HepG2 (cell line): ENCODE measurements around the gene STOML1. TPM values are rescaled to one million over a fixed set of nuclear protein-coding genes. Genes with fewer than 3 reads are reported as not detected.

Experiments
- ATAC-seq: fragments of 200-7000 bp; cut with Tn5 transposase; 3 replicates; pipeline ENCODE4 v1.9.1; 2020; ENCODE audit warnings: mild to moderate bottlenecking, moderate library complexity
- BruUV-seq: library from RNA; stranded (reverse); fragments of 400-500 nt; replicated peaks from 2 replicates; lab custom pipeline; 2021; lab: Mats Ljungman, UMichigan
- CTCF ChIA-PET: fragments of 300-600 bp; formaldehyde crosslinking; extraction: SDS; loops from one replicate; lab custom pipeline; 2021; ENCODE audit warnings: low total read pairs, inconsistent platforms, low intra/inter-chr PET ratio; lab: Yijun Ruan, JAX
- POLR2A ChIA-PET: fragments of 350-600 bp; sonication (Branson Sonifier 250); formaldehyde crosslinking; loops from one replicate; lab custom pipeline; 2020; ENCODE audit warnings: antibody characterized with exemption, inconsistent platforms; lab: Yijun Ruan, JAX
- DNase-seq: peaks from one replicate; pipeline ENCODE4 v3.0.0-alpha.2; 2015; ENCODE audit warnings: low spot score
- FAIRE-seq: peaks from 3 replicates; lab custom pipeline; 2011; peaks lifted over from hg19 to GRCh38; lab: Jason Lieb, UNC
- H2AFZ ChIP-seq: one replicate; pipeline ENCODE4 v1.6.1; 2011; ENCODE audit warnings: low read length, inconsistent platforms
- H3K27ac ChIP-seq: fragments of 300-600 bp; 3 replicates; pipeline ENCODE4 v1.8.0; 2011; ENCODE audit warnings: mixed run types, mild to moderate bottlenecking, mixed read lengths, low read length, inconsistent platforms; ENCODE audit not compliant: insufficient read depth; ENCODE audit errors: extremely low read length
- H3K27me3 ChIP-seq, 2 experiments: fragments of 200-600 bp in 1 of 2; 2 replicates in 1 of 2; 3 replicates in 1 of 2; pipeline versions ENCODE4 v1.6.0 to v1.8.0; 2011; ENCODE audit warnings: low read length in 2 of 2, mild to moderate bottlenecking in 2 of 2, moderate library complexity in 2 of 2, inconsistent platforms in 1 of 2; ENCODE audit not compliant: insufficient read depth in 2 of 2, control insufficient read depth in 1 of 2
- H3K36me3 ChIP-seq, 2 experiments: fragments of 200-600 bp in 1 of 2; replicated peaks in 1 of 2; 2 replicates in 1 of 2; 3 replicates in 1 of 2; pipeline versions ENCODE4 v1.5.1 to v1.8.0; 2011; ENCODE audit warnings: low read length in 2 of 2, inconsistent platforms in 1 of 2; ENCODE audit not compliant: insufficient read depth in 2 of 2, control insufficient read depth in 1 of 2
- H3K4me1 ChIP-seq: 2 replicates; pipeline ENCODE4 v1.5.1; 2012; ENCODE audit warnings: low read length, inconsistent platforms; ENCODE audit not compliant: insufficient read depth
- H3K4me2 ChIP-seq: 2 replicates; pipeline ENCODE4 v1.6.0; 2011; ENCODE audit warnings: low read depth, low read length, inconsistent platforms
- H3K4me3 ChIP-seq, 3 experiments: fragments of 200-600 bp in 1 of 3; sonication (generic), shearing (Covaris generic) in 1 of 3; replicated peaks in 1 of 3; 2 replicates each; pipeline ENCODE4 v1.5.1; 2011 to 2016; ENCODE audit warnings: low read length in 3 of 3, inconsistent platforms in 2 of 3, low read depth in 2 of 3, mild to moderate bottlenecking in 2 of 3, control low read depth in 1 of 3, mixed read lengths in 1 of 3; ENCODE audit not compliant: insufficient read depth in 1 of 3
- H3K79me2 ChIP-seq: one replicate; pipeline ENCODE4 v1.6.1; 2011; ENCODE audit warnings: low read length, inconsistent platforms; ENCODE audit not compliant: insufficient read depth
- H3K9ac ChIP-seq: 2 replicates; pipeline ENCODE4 v1.6.0; 2011; ENCODE audit warnings: mild to moderate bottlenecking, low read depth, low read length, inconsistent platforms; ENCODE audit not compliant: insufficient read depth
- H3K9me3 ChIP-seq: 2 replicates; pipeline ENCODE4 v1.5.1; 2012; ENCODE audit warnings: mild to moderate bottlenecking, low read length
- H4K20me1 ChIP-seq: 2 replicates; pipeline ENCODE4 v1.6.0; 2011; ENCODE audit warnings: inconsistent platforms, mild to moderate bottlenecking, low read length, moderate library complexity; ENCODE audit not compliant: insufficient read depth
- ARID2 ChIP-seq: sonication (generic); formaldehyde crosslinking; IDR thresholded peaks from 2 replicates; pipeline ENCODE4 v1.8.1; 2022; ENCODE audit warnings: mild to moderate bottlenecking, missing genetic modification reagents, borderline replicate concordance
- CBFB ChIP-seq: sonication (generic); formaldehyde crosslinking; IDR thresholded peaks from 2 replicates; pipeline ENCODE4 v1.4.0; 2020; ENCODE audit warnings: missing genetic modification reagents
- IKZF5 ChIP-seq: IDR thresholded peaks from 2 replicates; pipeline ENCODE4 v1.6.1; 2018; ENCODE audit warnings: missing genetic modification reagents, mild to moderate bottlenecking, missing compliant biosample characterization
- NCOR1 ChIP-seq: fragments of 200-600 bp; sonication (generic); IDR thresholded peaks from 2 replicates; pipeline ENCODE4 v1.7.0; 2017; ENCODE audit warnings: antibody characterized with exemption, low read length, borderline replicate concordance
- ZBTB38 ChIP-seq: sonication (generic); formaldehyde crosslinking; IDR thresholded peaks from 2 replicates; pipeline ENCODE4 v1.5.1; 2020; ENCODE audit warnings: mild to moderate bottlenecking, missing genetic modification reagents
- ZFX ChIP-seq: sonication (generic); formaldehyde crosslinking; IDR thresholded peaks from 2 replicates; pipeline ENCODE4 v1.4.0; 2020; ENCODE audit warnings: mild to moderate bottlenecking, low read depth, missing genetic modification reagents, moderate library complexity
- ZNF18 ChIP-seq: sonication (generic); formaldehyde crosslinking; IDR thresholded peaks from 2 replicates; pipeline ENCODE4 v1.8.0; 2022; ENCODE audit warnings: mild to moderate bottlenecking, missing genetic modification reagents; ENCODE audit not compliant: insufficient replicate concordance
- ZNF564 ChIP-seq: sonication (generic); formaldehyde crosslinking; IDR thresholded peaks from 2 replicates; pipeline ENCODE4 v1.8.1; 2023; ENCODE audit warnings: mild to moderate bottlenecking, missing genetic modification reagents
- ZNF770 ChIP-seq: sonication (generic); formaldehyde crosslinking; IDR thresholded peaks from 2 replicates; pipeline ENCODE4 v1.5.0; 2020; ENCODE audit warnings: mild to moderate bottlenecking, missing genetic modification reagents
- WGBS: methylation state at CpG from one replicate; pipeline ENCODE4 v1.1.6; 2017; ENCODE audit warnings: low lambda C conversion rate; 5-methylcytosine and 5-hydroxymethylcytosine counted together
- in situ Hi-C: cut with HindIII; loops from 2 replicates; pipeline ENCODE4 v1.10.0; 2017; ENCODE audit warnings: low pct_unique_long_range_greater_than_20kb; ENCODE audit not compliant: extremely low pct_ligation_motif_present
- intact Hi-C: fragments of 100-400 bp; cut with micrococcal nuclease; formaldehyde crosslinking; loops from one replicate; pipeline ENCODE4 v1.10.0; 2022; ENCODE audit not compliant: unreplicated experiment
- polyA plus RNA-seq, 8 experiments: library from polyadenylated mRNA; depleted of rRNA in 3 of 8; stranded (reverse) in 7 of 8; unstranded in 1 of 8; fragments of >200 nt; fragmentation: Illumina TruSeq in 4 of 8; extraction: Trizol in 4 of 8; gene quantifications; 2 replicates each; pipeline versions ENCODE4 v1.2.1 to v1.2.3, GENCODE V29; 2011 to 2016; ENCODE audit warnings: low read depth in 4 of 8, missing spikeins in 1 of 8, mixed read lengths in 1 of 8; ENCODE audit not compliant: insufficient read depth in 1 of 8
- total RNA-seq, 5 experiments: library from RNA; depleted of rRNA; stranded (reverse); fragments of >200 nt; fragmentation: Illumina TruSeq; extraction: Trizol; gene quantifications; 2 replicates each; pipeline ENCODE4 v1.2.3, GENCODE V29; 2016; ENCODE audit warnings: low read depth in 1 of 5
- TF ChIP-seq, protein P1 (sequence below): sonication (generic); formaldehyde crosslinking; IDR thresholded peaks from 2 replicates; pipeline ENCODE4 v1.5.1; 2020; ENCODE audit warnings: mild to moderate bottlenecking, missing genetic modification reagents, borderline replicate concordance
- TF ChIP-seq, protein P2 (sequence below): sonication (generic); formaldehyde crosslinking; IDR thresholded peaks from 2 replicates; pipeline ENCODE4 v1.5.0; 2020; ENCODE audit warnings: missing genetic modification reagents

STOML1 gene
- total and polyA plus RNA-seq, 2 of the 13 experiments (the other 11 are each of a cell fraction or from before 2014, with no cell fraction given): 3.5 to 3.7 TPM

- Histone ChIP-seq H3K4me3 (no peak overlapping the region), H3K9ac (no peak overlapping the region), H3K36me3 (peaks cover 7 to 24% of the 10 kb centered on the region in 2 experiments; a peak in 3 of 5 replicates)
- WGBS: 100% methylated on average over 5 of the region's 6 CpGs
- no peak for FAIRE-seq
- TF ChIP-seq ARID2 (no peak), IKZF5 (CRISPR knock-in tag) (no peak), ZBTB38 (CRISPR knock-in tag) (no peak)
- TF ChIP-seq, protein P1, sequence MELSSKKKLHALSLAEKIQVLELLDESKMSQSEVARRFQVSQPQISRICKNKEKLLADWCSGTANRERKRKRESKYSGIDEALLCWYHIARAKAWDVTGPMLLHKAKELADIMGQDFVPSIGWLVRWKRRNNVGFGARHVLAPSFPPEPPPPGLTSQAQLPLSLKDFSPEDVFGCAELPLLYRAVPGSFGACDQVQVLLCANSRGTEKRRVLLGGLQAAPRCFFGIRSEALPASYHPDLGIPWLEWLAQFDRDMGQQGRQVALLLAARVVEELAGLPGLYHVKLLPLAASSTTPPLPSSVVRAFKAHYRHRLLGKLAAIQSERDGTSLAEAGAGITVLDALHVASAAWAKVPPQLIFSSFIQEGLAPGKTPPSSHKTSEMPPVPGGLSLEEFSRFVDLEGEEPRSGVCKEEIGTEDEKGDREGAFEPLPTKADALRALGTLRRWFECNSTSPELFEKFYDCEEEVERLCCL (CRISPR knock-in tag): no peak
- TF ChIP-seq, all 625 proteins: peak for 0
- no TSS peak for BruUV-seq
- ATAC-seq (no peak), DNase-seq (no peak)
- no peak overlapping the region for H2AFZ ChIP-seq
- CTCF ChIA-PET: no interaction called here
- in situ Hi-C loops (no loop called here), intact Hi-C loops (no loop called here)
- H3K4me2 ChIP-seq: no peak overlapping the region
- H3K27ac ChIP-seq: no peak overlapping the region
- H3K9me3 ChIP-seq: no peaks in the 10 kb centered on the region
- H3K27me3 ChIP-seq: no peaks in the 10 kb centered on the region
- no peaks in the 10 kb centered on the region for H4K20me1 ChIP-seq
- no peaks in the 10 kb centered on the region for H3K79me2 ChIP-seq
- POLR2A ChIA-PET: no interaction called here
- H3K4me1 ChIP-seq: no peaks in the 10 kb centered on the region
Observed at GRCh38 chr15:74032046-74032445, 40.0 kb upstream of the STOML1 start.

DNA sequence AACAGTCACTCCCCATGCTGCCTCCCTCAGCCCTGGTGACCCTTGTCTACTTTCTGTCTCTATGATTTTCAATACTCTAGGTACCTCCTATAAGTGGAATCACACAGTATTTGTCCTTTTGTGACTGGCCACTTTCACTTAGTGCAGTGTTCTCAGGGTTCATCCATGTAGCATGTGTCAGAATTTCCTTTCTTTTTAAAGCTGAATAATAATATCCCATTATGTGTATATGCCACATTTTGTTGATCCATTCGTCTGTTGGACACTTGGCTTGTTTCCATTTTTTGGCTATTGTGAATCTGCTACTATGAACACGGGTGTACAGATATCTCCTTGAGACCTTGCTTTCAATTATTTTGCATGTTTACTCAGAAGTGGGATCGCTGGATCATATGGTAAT is 36.6 kb upstream of the STOML1 start:
- POLR2A ChIA-PET: no interaction called here
- CTCF ChIA-PET: no interaction called here
- FAIRE-seq: no peak
- TF ChIP-seq, protein P2, sequence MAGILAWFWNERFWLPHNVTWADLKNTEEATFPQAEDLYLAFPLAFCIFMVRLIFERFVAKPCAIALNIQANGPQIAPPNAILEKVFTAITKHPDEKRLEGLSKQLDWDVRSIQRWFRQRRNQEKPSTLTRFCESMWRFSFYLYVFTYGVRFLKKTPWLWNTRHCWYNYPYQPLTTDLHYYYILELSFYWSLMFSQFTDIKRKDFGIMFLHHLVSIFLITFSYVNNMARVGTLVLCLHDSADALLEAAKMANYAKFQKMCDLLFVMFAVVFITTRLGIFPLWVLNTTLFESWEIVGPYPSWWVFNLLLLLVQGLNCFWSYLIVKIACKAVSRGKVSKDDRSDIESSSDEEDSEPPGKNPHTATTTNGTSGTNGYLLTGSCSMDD (CRISPR knock-in tag): no peak
- no peak for TF ChIP-seq NCOR1
- TF ChIP-seq ZNF564 (CRISPR knock-in tag): no peak
- no peak for TF ChIP-seq ZNF18 (CRISPR knock-in tag)
- no peak for TF ChIP-seq CBFB (CRISPR knock-in tag)
- no peak for TF ChIP-seq ZNF770 (CRISPR knock-in tag)
- no peak for TF ChIP-seq ZFX

More for the DNA sequence above, 36.6 kb upstream of the STOML1 start:
- Histone ChIP-seq H3K4me1 (no peaks in the 10 kb centered on the region), H3K9ac (no peak overlapping the region), H3K4me2 (no peak overlapping the region), H3K27me3 (no peaks in the 10 kb centered on the region), H3K4me3 (no peak overlapping the region), H3K9me3 (no peaks in the 10 kb centered on the region), H2AFZ (no peak overlapping the region), H3K36me3 (peaks cover 13 to 36% of the 10 kb centered on the region in 2 experiments; a peak in 4 of 5 replicates), H4K20me1 (no peaks in the 10 kb centered on the region), H3K79me2 (no peaks in the 10 kb centered on the region), H3K27ac (no peak overlapping the region)
- 97% methylated on average over 3 of the region's 3 CpGs for WGBS
- intact Hi-C loops (no loop called here), in situ Hi-C loops (no loop called here)
- ATAC-seq (no peak), DNase-seq (no peak)
- no TSS peak for BruUV-seq
